ENCODE data around the gene PARD6G. TPM values are rescaled to one million over a fixed set of nuclear protein-coding genes. Genes with fewer than 3 reads are reported as not detected.

PARD6G gene
- total and polyA plus RNA-seq, 2 of the 13 experiments (the other 11 are each of a cell fraction or from before 2014, with no cell fraction given): 3.6 to 7.4 TPM

GRCh38 chr18:80157708-80158343 lies 89.5 kb downstream of the PARD6G start:
- peak; percentile 86 for TF ChIP-seq CTCF (CRISPR knock-in tag; IDR thresholded peaks at IDR 0.05)
- peak; percentile 74 for TF ChIP-seq MAFF (IDR thresholded peaks at IDR 0.05; ENCODE audit: low read depth, low read length)
- TF ChIP-seq HMGXB4 (CRISPR knock-in tag; IDR thresholded peaks at IDR 0.05; ENCODE audit: borderline replicate concordance in 1 of 2, low read depth in 1 of 2): 0 out of 4 replicates have a peak, but pooled peaks of 1 of the 2 experiments have one; percentile 39
- TF ChIP-seq RAD21 (CRISPR knock-in tag; IDR thresholded peaks at IDR 0.05): peak; percentile 49
- peak; percentile 85 for TF ChIP-seq STAG1 (CRISPR knock-in tag; IDR thresholded peaks at IDR 0.05)
- TF ChIP-seq SP140L (CRISPR knock-in tag; IDR thresholded peaks at IDR 0.05; ENCODE audit: borderline replicate concordance): no peak
- TF ChIP-seq MAFK (conservative IDR thresholded peaks at IDR 0.05 in 1 of 2, IDR thresholded peaks at IDR 0.05 in 1 of 2; ENCODE audit: low read length in 2 of 2): peak; percentile 60 to 73; a peak in 3 of 4 replicates
- TF ChIP-seq ARID3A (IDR thresholded peaks at IDR 0.05; ENCODE audit: low read depth, low read length): no peak
- 0 out of 2 replicates have a peak, but pooled peaks have one; percentile 23 for TF ChIP-seq THRA (CRISPR knock-in tag; IDR thresholded peaks at IDR 0.05; ENCODE audit: borderline replicate concordance)
- peak; percentile 80 for TF ChIP-seq ZBTB33 (CRISPR knock-in tag; IDR thresholded peaks at IDR 0.05)
- TF ChIP-seq SMC3 (IDR thresholded peaks at IDR 0.05; ENCODE audit: low read length): peak; percentile 77; the same call in 1 of the 2 replicates
- WGBS (ENCODE audit: low lambda C conversion rate): 76% methylated on average over 8 of the region's 8 CpGs
- intact Hi-C loops (cut with micrococcal nuclease; ENCODE audit: unreplicated experiment) (loop anchor here (1.0 kb wide), 1 partner anchor 42 kb away; no protein-coding TSS in a partner anchor), in situ Hi-C loops (cut with HindIII; ENCODE audit: extremely low pct_ligation_motif_present, low pct_unique_long_range_greater_than_20kb) (no loop called here)
- Histone ChIP-seq H3K27me3 (ENCODE audit: control insufficient read depth in 1 of 2, insufficient read depth in 2 of 2, low read length in 2 of 2) (no peaks in the 10 kb centered on the region), H3K9me3 (ENCODE audit: low read length) (no peaks in the 10 kb centered on the region), H2AFZ (ENCODE audit: low read length) (no peak overlapping the region), H3K4me1 (ENCODE audit: insufficient read depth, low read length) (no peaks in the 10 kb centered on the region), H3K9ac (ENCODE audit: insufficient read depth, low read depth, low read length) (no peak overlapping the region), H3K79me2 (ENCODE audit: insufficient read depth, low read length) (peaks cover 2% of the 10 kb centered on the region), H3K36me3 (replicated peaks in 1 of 2; ENCODE audit: control insufficient read depth in 1 of 2, insufficient read depth in 2 of 2, low read length in 2 of 2) (peaks cover 0 to 13% of the 10 kb centered on the region in 2 experiments; a peak in 1 of 5 replicates), H4K20me1 (ENCODE audit: insufficient read depth, low read length) (peaks cover 4% of the 10 kb centered on the region; the same call in 1 of the 2 replicates), H3K4me2 (ENCODE audit: low read depth, low read length) (no peak overlapping the region), H3K27ac (ENCODE audit: extremely low read length, insufficient read depth, low read length) (no peak overlapping the region), H3K4me3 (replicated peaks in 1 of 3; ENCODE audit: insufficient read depth in 1 of 3, low read depth in 2 of 3, low read length in 3 of 3) (no peak overlapping the region)
- no TSS peak for BruUV-seq (replicated peaks)
- ATAC-seq (peak; percentile 61), FAIRE-seq (peak; percentile 85), DNase-seq (ENCODE audit: low spot score) (peak; percentile 57)
- ChIA-PET POLR2A (no interaction called here), CTCF (ENCODE audit: low intra/inter-chr PET ratio, low total read pairs) (interaction anchor here (1.1 to 2.5 kb wide), 3 partner anchors 13 to 100 kb away, joined by 3 to 20 read pairs (median 4); no protein-coding TSS in a partner anchor)

Data from HepG2 (cell line).